HG03097 (cell line): ENCODE results near the gene URB1.
"Not testable (repeated sequence)": the region's sequence is repeated elsewhere in the genome, so short reads cannot be mapped to it uniquely, and the experiment has no call there.

ENCODE experiments used
- ATAC-seq: cut with Tn5 transposase; IDR thresholded peaks from one replicate; pipeline ENCODE4 v1.9.1; 2021; ENCODE audit not compliant: unreplicated experiment, low FRiP score

URB1 gene

DNA sequence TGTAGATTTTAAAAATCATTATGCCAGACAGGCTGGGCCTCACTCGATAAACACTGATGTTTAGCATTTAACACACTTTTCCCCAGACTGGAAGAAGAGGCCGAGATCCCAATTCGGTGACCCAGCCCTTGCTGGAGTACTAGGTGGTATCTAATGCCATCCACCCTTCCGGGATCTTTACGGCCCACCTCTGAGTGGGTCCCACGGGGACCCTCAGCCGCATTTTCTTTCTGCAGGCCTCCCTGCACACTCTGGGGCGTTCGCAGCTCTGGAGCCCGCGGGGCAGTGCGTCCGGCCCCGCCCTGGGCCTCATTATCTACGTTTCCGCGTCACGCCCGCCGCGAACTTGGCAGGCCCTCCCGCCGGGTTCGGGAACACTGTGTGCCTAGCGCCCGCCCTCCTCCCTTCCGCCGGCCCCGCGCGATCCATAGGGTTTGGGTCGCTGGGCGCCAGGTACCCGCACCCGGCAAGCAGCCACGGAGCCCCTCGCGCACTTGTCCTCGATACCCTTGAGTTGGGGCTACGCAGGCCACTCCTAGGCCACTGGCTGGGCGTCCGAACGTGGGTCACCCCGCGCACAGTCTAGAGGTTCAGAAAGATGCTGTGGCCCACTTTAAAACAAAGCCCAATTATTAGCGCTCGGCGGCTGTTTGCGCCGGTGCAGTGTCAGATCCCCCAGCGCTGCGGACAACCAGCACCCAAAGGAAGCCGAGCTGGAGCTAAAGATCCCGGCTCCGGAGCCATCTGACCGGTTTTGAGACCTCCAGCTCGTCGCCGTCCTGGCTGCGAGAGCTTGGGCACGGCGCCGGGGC is 18.7 kb upstream of the URB1 start:
- ATAC-seq: no peak

GRCh38 chr21:32410916-32411315 is 18.1 kb upstream of the URB1 start:
- no peak for ATAC-seq

- no peak for ATAC-seq
These were observed 17.5 kb upstream of the URB1 start for GRCh38 chr21:32410291-32410690.

DNA sequence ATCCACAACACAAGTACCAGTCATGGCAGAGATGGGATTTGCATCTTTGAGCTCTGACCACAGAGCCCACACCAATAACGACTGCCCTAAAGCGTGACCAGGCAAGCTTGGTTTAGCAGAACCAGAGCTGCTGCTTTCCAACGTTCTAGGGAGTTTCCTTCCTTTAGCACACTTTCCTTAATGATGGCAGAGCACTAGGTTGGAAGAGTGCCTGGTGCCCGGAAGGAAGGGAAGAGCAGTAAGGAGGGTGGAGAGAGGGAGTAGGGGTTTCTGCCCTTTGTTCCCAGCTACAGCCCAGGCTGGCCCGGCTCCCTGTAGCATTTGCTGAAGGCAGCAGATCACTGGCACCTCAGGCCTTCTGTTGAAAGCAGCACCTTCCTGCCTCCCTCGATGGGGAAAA is 13.6 kb upstream of the URB1 start:
- no peak for ATAC-seq

- ATAC-seq: no peak
These were observed 10.5 kb upstream of the URB1 start for GRCh38 chr21:32403201-32403777.

GRCh38 chr21:32393677-32394001 is 827 bp upstream of the URB1 start:
- no peak for ATAC-seq

GRCh38 chr21:32392299-32392879 is 423 bp downstream of the URB1 start:
- ATAC-seq: peak; percentile 3

DNA sequence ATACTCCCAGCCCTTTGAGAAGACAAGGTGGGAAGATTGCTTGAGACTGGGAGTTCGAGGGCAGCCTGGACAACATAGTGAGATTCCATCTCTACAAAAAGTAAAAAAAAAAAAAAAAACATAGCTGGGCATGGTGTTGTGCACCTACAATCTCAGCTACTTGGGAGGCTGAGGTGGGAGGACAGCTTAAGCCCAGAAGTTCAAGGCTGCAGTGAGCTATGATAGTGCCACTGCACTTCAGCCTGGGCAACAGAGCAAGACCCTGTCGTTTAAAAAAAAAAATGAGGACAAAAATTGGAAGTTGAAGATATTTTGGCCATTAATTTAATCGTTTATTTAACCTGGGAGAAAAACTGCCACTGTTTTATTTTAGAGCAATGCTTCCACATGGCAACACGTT is 1.1 kb downstream of the URB1 start:
- ATAC-seq: no peak

DNA sequence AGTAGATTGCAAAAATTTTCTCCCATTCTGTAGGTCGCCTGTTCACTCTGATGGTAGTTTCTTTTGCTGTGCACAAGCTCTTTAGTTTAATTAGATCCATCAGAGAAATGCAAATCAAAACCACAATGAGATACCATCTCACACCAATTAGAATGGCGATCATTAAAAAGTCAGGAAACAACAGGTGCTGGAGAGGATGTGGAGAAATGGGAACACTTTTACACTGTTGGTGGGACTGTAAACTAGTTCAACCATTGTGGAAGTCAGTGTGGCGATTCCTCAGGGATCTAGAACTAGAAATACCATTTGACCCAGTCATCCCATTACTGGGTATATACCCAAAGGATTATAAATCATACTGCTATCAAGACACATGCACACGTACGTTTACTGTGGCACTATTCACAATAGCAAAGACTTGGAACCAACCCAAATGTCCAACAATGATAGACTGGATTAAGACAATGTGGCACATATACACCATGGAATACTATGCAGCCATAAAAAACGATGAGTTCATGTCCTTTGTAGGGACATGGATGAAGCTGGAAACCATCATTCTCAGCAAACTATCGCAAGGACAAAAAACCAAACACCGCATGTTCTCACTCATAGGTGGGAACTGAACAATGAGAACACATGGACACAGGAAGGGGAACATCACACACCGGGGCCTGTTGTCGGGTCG is 2.1 kb downstream of the URB1 start:
- ATAC-seq: not testable (repeated sequence)

- no peak for ATAC-seq
These were observed 3.3 kb downstream of the URB1 start for GRCh38 chr21:32389337-32390015.

DNA sequence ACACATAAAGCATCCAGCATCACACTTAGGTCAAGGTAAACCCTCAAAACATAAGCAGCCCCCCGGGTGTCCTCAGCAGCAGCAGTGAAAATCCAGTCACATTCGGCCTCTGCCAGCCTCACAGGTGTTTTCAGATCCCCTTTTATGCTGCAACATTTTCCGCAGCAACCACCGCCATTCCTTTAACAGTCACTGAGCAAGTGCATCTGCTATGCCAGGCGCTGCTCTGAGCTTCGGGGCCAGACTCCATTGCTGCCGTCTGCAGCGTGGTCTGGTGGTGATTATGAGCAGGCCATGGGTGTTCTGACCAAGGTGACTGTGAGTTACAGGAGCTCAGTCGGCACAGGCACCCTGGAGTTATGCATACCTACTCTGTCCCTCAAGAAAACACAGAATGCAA is 4.5 kb downstream of the URB1 start:
- no peak for ATAC-seq

DNA sequence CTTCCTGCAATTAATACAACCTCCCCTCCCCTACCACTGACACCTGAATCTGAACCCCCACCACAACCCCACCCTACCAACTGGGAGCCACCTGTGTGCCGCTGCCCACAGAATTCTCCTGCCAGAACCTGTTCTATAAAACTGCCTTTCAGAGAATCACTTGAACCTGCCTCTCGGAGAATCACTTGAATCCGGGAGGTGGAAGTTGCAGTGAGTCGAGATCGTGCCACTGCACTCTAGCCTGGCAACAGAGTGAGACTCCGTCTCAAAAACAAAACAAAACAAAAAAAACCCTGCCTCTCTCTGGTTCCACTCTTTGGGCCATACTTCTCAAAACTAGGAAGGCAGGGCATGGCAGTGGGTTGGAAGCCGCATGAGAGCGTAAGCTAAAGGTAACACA is 5.7 kb downstream of the URB1 start:
- no peak for ATAC-seq

DNA sequence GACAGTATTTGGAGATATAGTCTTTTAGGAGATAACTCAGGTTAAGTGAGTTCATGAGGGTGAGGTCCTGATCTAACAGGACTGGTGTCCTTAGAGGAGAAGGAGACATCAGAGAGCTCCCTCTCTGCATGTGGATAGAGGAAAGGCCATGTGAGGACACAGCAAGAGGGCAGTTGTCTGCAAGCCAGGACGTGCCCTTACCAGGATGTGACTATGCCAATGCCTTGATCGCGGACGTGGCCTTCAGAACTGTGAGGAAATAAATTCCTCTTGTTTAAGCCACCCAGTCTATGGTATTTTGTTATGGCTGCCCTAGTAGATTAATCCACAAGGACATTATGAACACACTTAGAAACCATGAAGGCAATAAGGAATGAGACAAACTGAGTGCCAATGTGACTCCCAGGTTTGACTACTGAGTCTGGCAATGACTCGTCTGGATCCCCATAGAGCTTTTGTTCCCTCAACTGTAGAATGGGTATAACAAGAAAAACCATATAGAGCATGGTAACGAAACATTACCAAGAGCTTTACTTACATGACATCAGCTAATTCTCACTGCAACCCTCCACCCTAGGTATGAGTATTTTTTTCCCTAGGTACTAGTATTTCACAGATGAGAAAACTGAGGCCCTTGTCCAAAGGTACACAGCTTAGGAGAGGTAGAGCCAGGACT is 6.5 kb downstream of the URB1 start:
- ATAC-seq: no peak

DNA sequence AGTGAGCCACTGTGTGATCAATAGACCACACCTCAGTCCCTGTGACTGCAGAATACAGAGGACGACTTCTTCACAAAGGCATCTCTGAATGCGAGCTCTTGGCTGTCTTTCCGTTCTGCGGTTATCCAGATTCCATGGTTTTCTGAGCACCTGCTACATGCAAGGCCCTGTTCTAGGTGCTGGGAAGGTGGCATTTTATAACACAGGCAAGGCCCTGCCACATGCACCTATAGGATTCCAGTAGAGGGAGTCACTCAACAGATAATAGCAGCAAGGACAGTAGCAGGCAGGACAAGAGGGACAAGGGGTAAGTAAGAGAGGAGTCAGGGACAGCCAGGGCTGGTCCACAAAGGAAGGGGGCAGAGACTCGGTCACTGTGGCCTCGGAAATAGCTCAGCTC is 9.0 kb downstream of the URB1 start:
- ATAC-seq: no peak

GRCh38 chr21:32382108-32382644 is 10.6 kb downstream of the URB1 start:
- ATAC-seq: no peak

GRCh38 chr21:32381571-32381970 is 11.2 kb downstream of the URB1 start:
- ATAC-seq: no peak

DNA sequence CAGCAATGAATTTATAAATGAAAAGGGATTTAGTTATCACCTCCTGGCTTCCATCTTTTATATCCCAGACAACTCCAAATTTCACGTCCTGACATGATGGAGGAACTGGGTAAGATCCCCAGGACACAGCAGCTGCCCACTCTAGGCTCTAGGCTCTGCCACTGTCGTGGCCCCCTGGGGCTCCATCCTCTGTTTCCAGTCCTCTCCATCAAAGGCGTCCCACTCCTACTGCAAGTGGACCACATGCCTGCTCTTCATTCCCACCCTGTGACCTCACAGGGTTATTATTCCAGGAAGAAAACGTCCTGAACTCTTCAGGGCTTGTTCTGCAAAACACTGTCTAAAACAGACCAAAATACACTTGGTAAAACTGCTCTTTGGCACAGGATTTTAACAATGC is 11.9 kb downstream of the URB1 start:
- no peak for ATAC-seq

GRCh38 chr21:32378956-32379355 is 13.9 kb downstream of the URB1 start:
- no peak for ATAC-seq

GRCh38 chr21:32377991-32378390 is 14.8 kb downstream of the URB1 start:
- no peak for ATAC-seq

- ATAC-seq: no peak
These were observed 15.3 kb downstream of the URB1 start for GRCh38 chr21:32377506-32377905.
